Measurements from ENCODE around the gene SUSD4. TPM values are rescaled to one million over a fixed set of nuclear protein-coding genes. Genes with fewer than 3 reads are reported as not detected.

Gene SUSD4
- total and polyA plus RNA-seq, 9 of the 15 experiments (the other 6 are each of a cell fraction or from before 2014, with no cell fraction given): 0.06 to 1.7 (median 0.09) TPM; not detected in 4

GRCh38 chr1:223340637-223341036 lies 23.3 kb downstream of the SUSD4 start:
- FAIRE-seq (no peak), ATAC-seq (no peak), DNase-seq (ENCODE audit: extremely low read depth in 1 of 4, low spot score in 3 of 4) (no peak)
- BruUV-seq (replicated peaks): no TSS peak
- H3K27ac ChIP-seq (ENCODE audit: extremely low read depth, low read depth, low read length): no peak overlapping the region
- intact Hi-C loops (cut with micrococcal nuclease): loop anchor here (10.0 kb wide), 1 partner anchor 206 kb away; no protein-coding TSS in a partner anchor
- H3K4me1 ChIP-seq (replicated peaks in 1 of 2; ENCODE audit: control insufficient read depth in 2 of 2, insufficient read depth in 2 of 2, low read length in 2 of 2): no peaks in the 10 kb centered on the region
- no peaks in the 10 kb centered on the region for H3K9me3 ChIP-seq (replicated peaks; ENCODE audit: control insufficient read depth, insufficient read depth, low read depth, low read length)
- POLR2A ChIA-PET: interaction anchor here (0.6 to 2.0 kb wide), 4 partner anchors 9 to 90 kb away, joined by 3 to 7 read pairs (median 4); no protein-coding TSS in a partner anchor
- in situ Hi-C loops (cut with MboI): no loop called here
- H3K9me1 ChIP-seq (ENCODE audit: control insufficient read depth, insufficient read depth, low read length): no peaks in the 10 kb centered on the region
- H3K36me3 ChIP-seq (ENCODE audit: control insufficient read depth, insufficient read depth, low read length): no peaks in the 10 kb centered on the region
- H3K9ac ChIP-seq (ENCODE audit: insufficient read depth in 1 of 2, low read depth in 2 of 2, low read length in 2 of 2): no peak overlapping the region
- no peaks in the 10 kb centered on the region for H4K20me1 ChIP-seq (replicated peaks; ENCODE audit: control insufficient read depth, insufficient read depth, low read length)
- no peak overlapping the region for H3K4me2 ChIP-seq (ENCODE audit: insufficient read depth, low read length)
- TF ChIP-seq HIVEP1 (CRISPR knock-in tag; IDR thresholded peaks at IDR 0.05) (no peak), PML (IDR thresholded peaks at IDR 0.05; ENCODE audit: low read length) (no peak), ZNF124 (CRISPR knock-in tag; IDR thresholded peaks at IDR 0.05) (no peak), PHTF2 (CRISPR knock-in tag; IDR thresholded peaks at IDR 0.05) (no peak), ZNF431 (CRISPR knock-in tag; IDR thresholded peaks at IDR 0.05) (no peak), NFE2L1 (tag; IDR thresholded peaks at IDR 0.05; ENCODE audit: borderline replicate concordance, low read depth) (no peak), ZNF395 (CRISPR knock-in tag; IDR thresholded peaks at IDR 0.05) (no peak), MEIS2 (IDR thresholded peaks at IDR 0.05; ENCODE audit: partially characterized antibody) (no peak), TAF1 (IDR thresholded peaks at IDR 0.05; ENCODE audit: control insufficient read depth, extremely low read depth, insufficient read depth, low read length, severe bottlenecking) (no peak), ADNP (tag; IDR thresholded peaks at IDR 0.05) (no peak), L3MBTL2 (IDR thresholded peaks at IDR 0.05) (no peak), EGR1 (conservative IDR thresholded peaks at IDR 0.05) (no peak), ATF1 (CRISPR knock-in tag; IDR thresholded peaks at IDR 0.05) (no peak), ATF1 (tag; IDR thresholded peaks at IDR 0.05) (no peak), CTCFL (IDR thresholded peaks at IDR 0.05; ENCODE audit: borderline replicate concordance, insufficient read depth, low read depth, low read length, poor library complexity, severe bottlenecking) (no peak)
- no peak overlapping the region for H2AFZ ChIP-seq (ENCODE audit: low read depth, low read length)
- no peaks in the 10 kb centered on the region for H3K79me2 ChIP-seq (ENCODE audit: control insufficient read depth, insufficient read depth, low read length)
- no peak overlapping the region for H3K4me3 ChIP-seq
- peaks cover 25 to 54% of the 10 kb centered on the region in 2 experiments for H3K27me3 ChIP-seq (ENCODE audit: control insufficient read depth in 2 of 2, insufficient read depth in 2 of 2, low read length in 2 of 2)
- CTCF ChIA-PET (ENCODE audit: low intra/inter-chr PET ratio): no interaction called here
- whole genome bisulfite sequencing (ENCODE audit: insufficient coverage, low coverage, missing lambda C conversion rate): 7% methylated on average over 3 of the region's 3 CpGs

All from K562 (cell line).